ENCODE data around the gene C5orf34. TPM values are rescaled to one million over a fixed set of nuclear protein-coding genes. Genes with fewer than 3 reads are reported as not detected.

C5orf34 gene
- total and polyA plus RNA-seq, 2 of the 4 experiments (the other 2 are of a cell fraction): 3.3 to 6.1 TPM

DNA sequence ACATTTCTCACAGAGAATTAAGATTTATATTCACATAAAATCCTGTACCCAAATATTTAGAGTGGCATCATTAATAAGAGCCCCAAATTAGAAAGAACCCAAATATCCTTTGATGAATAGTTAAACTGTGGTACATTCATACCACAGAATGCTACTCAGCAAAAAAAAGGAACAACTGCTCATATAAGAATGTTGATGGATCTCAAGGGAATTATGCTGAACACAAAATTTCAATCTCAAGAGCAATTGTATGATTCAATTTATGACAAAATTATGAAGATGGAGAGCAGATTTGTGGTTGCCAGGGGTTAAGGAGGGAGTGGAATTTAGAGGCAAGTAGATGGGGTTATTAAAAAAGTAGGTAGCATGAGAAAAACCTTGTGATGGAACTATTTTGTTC, 46.4 kb upstream of the C5orf34 start:
- ChIA-PET CTCF (no interaction called here), POLR2A (ENCODE audit: unreplicated experiment) (no interaction called here)
- Histone ChIP-seq H4K20me1 (ENCODE audit: insufficient read depth, low read length) (no peaks in the 10 kb centered on the region), H2BK120ac (ENCODE audit: low read depth, low read length) (no peak overlapping the region), H3K23ac (ENCODE audit: low read depth, low read length) (no peak overlapping the region), H3K14ac (replicated peaks; ENCODE audit: low read depth, low read length) (no peak overlapping the region), H3K4me2 (ENCODE audit: low read depth, low read length) (no peak overlapping the region), H2BK5ac (ENCODE audit: low read depth, low read length, poor library complexity, severe bottlenecking) (no peak overlapping the region), H2AK9ac (replicated peaks; ENCODE audit: low read depth, low read length, poor library complexity) (no peak overlapping the region), H3K9me3 (ENCODE audit: control insufficient read depth, insufficient read depth, low read length) (no peaks in the 10 kb centered on the region), H3K18ac (ENCODE audit: low read depth, low read length) (no peak overlapping the region), H4K5ac (ENCODE audit: low read depth, low read length) (no peak overlapping the region), H4K8ac (ENCODE audit: low read depth in 2 of 2, low read length in 2 of 2) (no peak overlapping the region), H3K4me1 (ENCODE audit: control insufficient read depth, insufficient read depth, low read length) (peaks cover 10% of the 10 kb centered on the region), H2BK20ac (ENCODE audit: low read depth, low read length) (no peak overlapping the region), H2AK5ac (ENCODE audit: low read depth, low read length) (no peak overlapping the region), H3K36me3 (ENCODE audit: control insufficient read depth, insufficient read depth, low read length) (no peaks in the 10 kb centered on the region), H3K27me3 (ENCODE audit: control insufficient read depth, insufficient read depth, low read length) (no peaks in the 10 kb centered on the region), H3K27ac (ENCODE audit: insufficient read depth, low read length) (no peak overlapping the region), H4K91ac (ENCODE audit: insufficient read depth, low read depth, low read length) (no peak overlapping the region), H3K9me1 (ENCODE audit: insufficient read depth, low read length) (no peaks in the 10 kb centered on the region; the same call in 1 of the 2 replicates), H3K4ac (ENCODE audit: low read depth, low read length) (no peak overlapping the region), H2BK15ac (ENCODE audit: low read depth, low read length) (no peak overlapping the region), H3K79me1 (ENCODE audit: low read depth in 1 of 2, low read length in 2 of 2) (peaks cover 4 to 6% of the 10 kb centered on the region in 2 experiments; a peak in 2 of 4 replicates), H3K9ac (ENCODE audit: low read depth, low read length) (no peak overlapping the region), H3K4me3 (ENCODE audit: insufficient read depth, low read depth, low read length) (no peak overlapping the region), H3K56ac (ENCODE audit: extremely low read depth, insufficient read depth, low read length) (no peak overlapping the region), H2AFZ (replicated peaks; ENCODE audit: low read length, poor library complexity) (no peak overlapping the region)
- ATAC-seq (ENCODE audit: low read depth) (no peak), DNase-seq (no peak)
- TF ChIP-seq FOS (IDR thresholded peaks at IDR 0.05; ENCODE audit: low read depth, low read length): no peak
- TF ChIP-seq RAD21 (IDR thresholded peaks at IDR 0.05; ENCODE audit: low read length): no peak
- no peak for TF ChIP-seq MAFK (IDR thresholded peaks at IDR 0.05; ENCODE audit: low read depth, low read length)
- TF ChIP-seq BHLHE40 (IDR thresholded peaks at IDR 0.05; ENCODE audit: low read depth, low read length): no peak
- no peak for TF ChIP-seq MXI1 (IDR thresholded peaks at IDR 0.05; ENCODE audit: borderline replicate concordance, low read depth, low read length)
- TF ChIP-seq, protein P1, sequence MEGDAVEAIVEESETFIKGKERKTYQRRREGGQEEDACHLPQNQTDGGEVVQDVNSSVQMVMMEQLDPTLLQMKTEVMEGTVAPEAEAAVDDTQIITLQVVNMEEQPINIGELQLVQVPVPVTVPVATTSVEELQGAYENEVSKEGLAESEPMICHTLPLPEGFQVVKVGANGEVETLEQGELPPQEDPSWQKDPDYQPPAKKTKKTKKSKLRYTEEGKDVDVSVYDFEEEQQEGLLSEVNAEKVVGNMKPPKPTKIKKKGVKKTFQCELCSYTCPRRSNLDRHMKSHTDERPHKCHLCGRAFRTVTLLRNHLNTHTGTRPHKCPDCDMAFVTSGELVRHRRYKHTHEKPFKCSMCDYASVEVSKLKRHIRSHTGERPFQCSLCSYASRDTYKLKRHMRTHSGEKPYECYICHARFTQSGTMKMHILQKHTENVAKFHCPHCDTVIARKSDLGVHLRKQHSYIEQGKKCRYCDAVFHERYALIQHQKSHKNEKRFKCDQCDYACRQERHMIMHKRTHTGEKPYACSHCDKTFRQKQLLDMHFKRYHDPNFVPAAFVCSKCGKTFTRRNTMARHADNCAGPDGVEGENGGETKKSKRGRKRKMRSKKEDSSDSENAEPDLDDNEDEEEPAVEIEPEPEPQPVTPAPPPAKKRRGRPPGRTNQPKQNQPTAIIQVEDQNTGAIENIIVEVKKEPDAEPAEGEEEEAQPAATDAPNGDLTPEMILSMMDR (conservative IDR thresholded peaks at IDR 0.05; ENCODE audit: low read depth, low read length): no peak
- no peak for TF ChIP-seq NFE2L2 (IDR thresholded peaks at IDR 0.05; ENCODE audit: low read depth, low read length)
- TF ChIP-seq RCOR1 (IDR thresholded peaks at IDR 0.05; ENCODE audit: insufficient replicate concordance, low read length): no peak
- no peak for TF ChIP-seq SMC3 (IDR thresholded peaks at IDR 0.05; ENCODE audit: low read depth, low read length)
- no peak for TF ChIP-seq CEBPB (IDR thresholded peaks at IDR 0.05; ENCODE audit: low read depth, low read length)
- no peak for TF ChIP-seq MAZ (IDR thresholded peaks at IDR 0.05; ENCODE audit: borderline replicate concordance, low read depth, low read length)
- TF ChIP-seq, protein P2, sequence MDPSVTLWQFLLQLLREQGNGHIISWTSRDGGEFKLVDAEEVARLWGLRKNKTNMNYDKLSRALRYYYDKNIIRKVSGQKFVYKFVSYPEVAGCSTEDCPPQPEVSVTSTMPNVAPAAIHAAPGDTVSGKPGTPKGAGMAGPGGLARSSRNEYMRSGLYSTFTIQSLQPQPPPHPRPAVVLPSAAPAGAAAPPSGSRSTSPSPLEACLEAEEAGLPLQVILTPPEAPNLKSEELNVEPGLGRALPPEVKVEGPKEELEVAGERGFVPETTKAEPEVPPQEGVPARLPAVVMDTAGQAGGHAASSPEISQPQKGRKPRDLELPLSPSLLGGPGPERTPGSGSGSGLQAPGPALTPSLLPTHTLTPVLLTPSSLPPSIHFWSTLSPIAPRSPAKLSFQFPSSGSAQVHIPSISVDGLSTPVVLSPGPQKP (IDR thresholded peaks at IDR 0.05; ENCODE audit: borderline replicate concordance, low read depth, low read length): no peak
- no peak for TF ChIP-seq CHD1 (IDR thresholded peaks at IDR 0.05; ENCODE audit: low read depth, low read length)
- TF ChIP-seq POLR2A (IDR thresholded peaks at IDR 0.05; ENCODE audit: low read depth, low read length): no peak
- TF ChIP-seq RFX5 (IDR thresholded peaks at IDR 0.05; ENCODE audit: low read depth, low read length): no peak
- TF ChIP-seq, protein P3, sequence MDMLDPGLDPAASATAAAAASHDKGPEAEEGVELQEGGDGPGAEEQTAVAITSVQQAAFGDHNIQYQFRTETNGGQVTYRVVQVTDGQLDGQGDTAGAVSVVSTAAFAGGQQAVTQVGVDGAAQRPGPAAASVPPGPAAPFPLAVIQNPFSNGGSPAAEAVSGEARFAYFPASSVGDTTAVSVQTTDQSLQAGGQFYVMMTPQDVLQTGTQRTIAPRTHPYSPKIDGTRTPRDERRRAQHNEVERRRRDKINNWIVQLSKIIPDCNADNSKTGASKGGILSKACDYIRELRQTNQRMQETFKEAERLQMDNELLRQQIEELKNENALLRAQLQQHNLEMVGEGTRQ (IDR thresholded peaks at IDR 0.05; ENCODE audit: low read depth, low read length): no peak
- dilution Hi-C loops (cut with HindIII; ENCODE audit: low sequenced_read_pairs, unreplicated experiment) (no loop called here), intact Hi-C loops (cut with micrococcal nuclease) (no loop called here), in situ Hi-C loops (cut with MboI; ENCODE audit: low sequenced_read_pairs) (no loop called here)
- no TSS peak for BruUV-seq (replicated peaks)

All from IMR-90 (cell line).